GM18868 (cell line): ENCODE results near the gene MTNR1A.
"Not testable (repeated sequence)": the region's sequence is repeated elsewhere in the genome, so short reads cannot be mapped to it uniquely, and the experiment has no call there.

ENCODE experiments used
- ATAC-seq: cut with Tn5 transposase; IDR thresholded peaks from one replicate; pipeline ENCODE4 v1.9.1; 2021; ENCODE audit warnings: mild to moderate bottlenecking, moderate library complexity; ENCODE audit not compliant: unreplicated experiment

MTNR1A gene

GRCh38 chr4:186563761-186564160 is 8.4 kb upstream of the MTNR1A start:
- no peak for ATAC-seq

- ATAC-seq, result no peak
These were observed 6.4 kb upstream of the MTNR1A start for GRCh38 chr4:186561748-186562147.

GRCh38 chr4:186560647-186561046 is 5.3 kb upstream of the MTNR1A start:
- no peak for ATAC-seq

- no peak for ATAC-seq
These were observed 2.1 kb upstream of the MTNR1A start for GRCh38 chr4:186557486-186557885.

- ATAC-seq, result no peak
These were observed 1.7 kb upstream of the MTNR1A start for GRCh38 chr4:186557061-186557460.

GRCh38 chr4:186554539-186554913 is 841 bp downstream of the MTNR1A start:
- ATAC-seq, result no peak

GRCh38 chr4:186553717-186554116 is 1.6 kb downstream of the MTNR1A start:
- ATAC-seq, result no peak

GRCh38 chr4:186551849-186552248 is 3.5 kb downstream of the MTNR1A start:
- no peak for ATAC-seq

- no peak for ATAC-seq
These were observed 9.9 kb downstream of the MTNR1A start for GRCh38 chr4:186545436-186545835.

GRCh38 chr4:186543206-186543605 is 12.2 kb downstream of the MTNR1A start:
- ATAC-seq, result no peak

GRCh38 chr4:186541801-186542200 is 13.6 kb downstream of the MTNR1A start:
- no peak for ATAC-seq

GRCh38 chr4:186537843-186538521 is 17.4 kb downstream of the MTNR1A start:
- ATAC-seq, result no peak

GRCh38 chr4:186536285-186536684 is 19.1 kb downstream of the MTNR1A start:
- no peak for ATAC-seq

- no peak for ATAC-seq
These were observed 21.3 kb downstream of the MTNR1A start for GRCh38 chr4:186534056-186534455.

GRCh38 chr4:186523927-186524326 is 31.4 kb downstream of the MTNR1A start:
- ATAC-seq, result not testable (repeated sequence)

GRCh38 chr4:186516287-186516686 is 39.1 kb downstream of the MTNR1A start:
- no peak for ATAC-seq

GRCh38 chr4:186514271-186514950 is 41.0 kb downstream of the MTNR1A start:
- no peak for ATAC-seq

- ATAC-seq, result not testable (repeated sequence)
These were observed 50.6 kb downstream of the MTNR1A start for GRCh38 chr4:186504771-186505170.

- ATAC-seq, result no peak
These were observed 53.1 kb downstream of the MTNR1A start for GRCh38 chr4:186502231-186502630.

- ATAC-seq, result no peak
These were observed 53.8 kb downstream of the MTNR1A start for GRCh38 chr4:186501554-186501953.

GRCh38 chr4:186500721-186501304 is 54.6 kb downstream of the MTNR1A start:
- ATAC-seq, result no peak

GRCh38 chr4:186499467-186499866 is 55.9 kb downstream of the MTNR1A start:
- ATAC-seq, result no peak
